ENCODE measurements around the gene DERA.

The DERA gene

DNA sequence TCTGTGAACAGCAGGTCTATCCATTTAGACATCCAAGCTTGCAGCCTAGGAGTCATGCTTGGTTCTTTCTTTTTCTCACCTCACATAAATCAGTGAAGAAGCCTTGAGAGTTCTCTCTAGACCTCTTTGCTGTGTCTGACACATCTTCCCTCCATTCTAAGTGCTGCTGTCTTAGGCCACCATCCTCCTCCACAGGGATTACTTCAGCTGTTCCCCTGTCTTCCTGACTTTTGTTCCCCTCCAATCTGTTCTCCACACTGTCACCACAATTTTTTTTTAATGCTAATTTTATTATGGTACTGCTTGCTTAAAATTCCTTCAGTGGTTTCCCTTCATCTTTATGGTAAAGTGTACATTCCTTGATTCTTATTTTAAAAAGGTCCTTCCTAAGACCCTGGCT is 71.8 kb downstream of the DERA start:
- H3K9me3 ChIP-seq (ENCODE audit: control extremely low read depth in 1 of 5, control insufficient read depth in 4 of 5, insufficient read depth in 2 of 5, low read depth in 1 of 5, low read length in 4 of 5), result peaks cover 0 to 10% (median 4%) of the 10 kb centered on the region in 5 experiments
- H3K27ac ChIP-seq (ENCODE audit: insufficient read depth in 1 of 2, low read depth in 1 of 2, low read length in 2 of 2, poor library complexity in 1 of 2, severe bottlenecking in 2 of 2), result peak overlapping the region in 1 of 2 experiments; percentile 50
- ChIA-PET POLR2A (no interaction called here), CTCF (interaction anchor here (1.0 kb wide), 1 partner anchor 393 kb away, joined by 3 read pairs; no protein-coding TSS in a partner anchor)
- H3K4me3 ChIP-seq (ENCODE audit: control insufficient read depth in 1 of 7, extremely low read depth in 1 of 7, insufficient read depth in 4 of 7, low read depth in 2 of 7, low read length in 6 of 7), result no peak overlapping the region
- no peaks in the 10 kb centered on the region for H3K27me3 ChIP-seq (replicated peaks in 2 of 5; ENCODE audit: control insufficient read depth in 4 of 5, insufficient read depth in 5 of 5, low read length in 4 of 5)
- DNase-seq, result no peak
- peaks cover 12 to 37% (median 22%) of the 10 kb centered on the region in 4 experiments for H3K36me3 ChIP-seq (ENCODE audit: control insufficient read depth in 4 of 4, insufficient read depth in 4 of 4, low read length in 3 of 4)
- H3K4me1 ChIP-seq (ENCODE audit: control extremely low read depth in 1 of 4, control insufficient read depth in 4 of 4, insufficient read depth in 4 of 4, low read length in 3 of 4), result peaks cover 0 to 5% (median 0%) of the 10 kb centered on the region in 4 experiments

DNA sequence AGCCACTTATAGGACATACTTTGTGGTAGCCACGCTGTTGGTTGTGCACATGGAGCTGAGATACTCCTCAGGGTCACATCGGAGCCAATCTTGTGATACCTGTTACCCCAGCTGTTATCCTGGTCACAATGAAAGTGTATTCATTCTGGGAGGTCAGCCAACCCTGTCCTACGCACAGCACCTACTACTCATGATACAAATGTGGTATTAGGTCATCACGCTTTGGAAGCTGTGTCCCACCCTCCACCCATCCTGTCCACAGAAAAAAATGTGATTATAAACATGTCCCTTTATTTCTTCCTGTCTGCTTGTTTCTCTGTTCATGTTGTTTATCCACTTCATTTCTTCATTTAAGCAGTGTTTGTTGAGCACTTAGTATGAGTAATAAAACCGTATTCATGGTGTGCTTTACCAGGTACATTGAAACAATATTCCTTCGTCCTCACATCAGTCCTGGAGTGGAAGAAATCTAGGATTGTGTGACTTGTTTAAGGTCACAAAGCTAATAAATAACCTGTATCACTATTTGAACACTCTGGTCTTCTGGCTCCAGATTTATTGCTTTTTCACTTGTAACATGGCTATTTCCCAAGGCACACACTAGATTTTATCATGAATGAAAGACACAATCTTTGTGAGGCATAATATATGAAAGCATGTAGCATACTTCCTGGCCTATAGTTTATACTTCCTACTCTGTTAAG is 73.1 kb downstream of the DERA start:
- Histone ChIP-seq H3K4me3 (ENCODE audit: control insufficient read depth in 1 of 7, extremely low read depth in 1 of 7, insufficient read depth in 4 of 7, low read depth in 2 of 7, low read length in 6 of 7) (no peak overlapping the region), H3K9me3 (ENCODE audit: control extremely low read depth in 1 of 5, control insufficient read depth in 4 of 5, insufficient read depth in 2 of 5, low read depth in 1 of 5, low read length in 4 of 5) (peaks cover 0 to 20% (median 10%) of the 10 kb centered on the region in 5 experiments), H3K27me3 (replicated peaks in 2 of 5; ENCODE audit: control insufficient read depth in 4 of 5, insufficient read depth in 5 of 5, low read length in 4 of 5) (no peaks in the 10 kb centered on the region), H3K36me3 (ENCODE audit: control insufficient read depth in 4 of 4, insufficient read depth in 4 of 4, low read length in 3 of 4) (peaks cover 19 to 50% (median 30%) of the 10 kb centered on the region in 4 experiments), H3K4me1 (ENCODE audit: control extremely low read depth in 1 of 4, control insufficient read depth in 4 of 4, insufficient read depth in 4 of 4, low read length in 3 of 4) (peaks cover 0 to 5% (median 0%) of the 10 kb centered on the region in 4 experiments), H3K27ac (ENCODE audit: insufficient read depth in 1 of 2, low read depth in 1 of 2, low read length in 2 of 2, poor library complexity in 1 of 2, severe bottlenecking in 2 of 2) (no peak overlapping the region)
- ChIA-PET POLR2A (no interaction called here), CTCF (interaction anchor here (0.7 kb wide), 1 partner anchor 35 kb away, joined by 3 read pairs; no protein-coding TSS in a partner anchor)
- 97% methylated on average over 4 of the region's 6 CpGs for WGBS (ENCODE audit: insufficient coverage)
- DNase-seq, result no peak

DNA sequence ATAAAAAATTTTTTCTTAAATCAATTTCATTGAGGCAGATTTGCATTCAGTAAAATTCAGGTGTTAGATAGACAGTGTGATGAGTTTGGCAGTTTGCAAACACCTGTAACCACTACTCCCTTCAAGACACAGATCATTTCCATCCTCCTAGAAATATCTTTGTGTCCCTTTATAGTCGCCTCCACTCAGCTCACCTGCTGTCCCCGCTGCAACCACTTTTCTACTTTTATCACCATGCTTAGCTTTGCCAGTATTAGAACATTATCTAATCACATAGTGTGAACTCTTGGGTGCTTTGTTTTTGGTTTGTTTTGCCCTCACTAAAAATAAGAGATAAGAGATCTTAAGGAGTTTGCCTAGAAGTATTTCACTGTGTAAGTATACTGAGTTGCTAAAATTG is 73.8 kb downstream of the DERA start:
- POLR2A ChIA-PET, result no interaction called here
- CTCF ChIA-PET, result no interaction called here
- Histone ChIP-seq H3K9me3 (ENCODE audit: control extremely low read depth in 1 of 5, control insufficient read depth in 4 of 5, insufficient read depth in 2 of 5, low read depth in 1 of 5, low read length in 4 of 5) (peaks cover 0 to 20% (median 10%) of the 10 kb centered on the region in 5 experiments), H3K4me1 (ENCODE audit: control extremely low read depth in 1 of 4, control insufficient read depth in 4 of 4, insufficient read depth in 4 of 4, low read length in 3 of 4) (peaks cover 0 to 5% (median 0%) of the 10 kb centered on the region in 4 experiments), H3K27me3 (replicated peaks in 2 of 5; ENCODE audit: control insufficient read depth in 4 of 5, insufficient read depth in 5 of 5, low read length in 4 of 5) (no peaks in the 10 kb centered on the region), H3K4me3 (ENCODE audit: control insufficient read depth in 1 of 7, extremely low read depth in 1 of 7, insufficient read depth in 4 of 7, low read depth in 2 of 7, low read length in 6 of 7) (no peak overlapping the region), H3K27ac (ENCODE audit: insufficient read depth in 1 of 2, low read depth in 1 of 2, low read length in 2 of 2, poor library complexity in 1 of 2, severe bottlenecking in 2 of 2) (no peak overlapping the region), H3K36me3 (ENCODE audit: control insufficient read depth in 4 of 4, insufficient read depth in 4 of 4, low read length in 3 of 4) (peaks cover 19 to 50% (median 29%) of the 10 kb centered on the region in 4 experiments)
- WGBS (ENCODE audit: insufficient coverage), result no CpG with 5 or more reads among the region's 2 CpGs
- DNase-seq, result no peak

DNA sequence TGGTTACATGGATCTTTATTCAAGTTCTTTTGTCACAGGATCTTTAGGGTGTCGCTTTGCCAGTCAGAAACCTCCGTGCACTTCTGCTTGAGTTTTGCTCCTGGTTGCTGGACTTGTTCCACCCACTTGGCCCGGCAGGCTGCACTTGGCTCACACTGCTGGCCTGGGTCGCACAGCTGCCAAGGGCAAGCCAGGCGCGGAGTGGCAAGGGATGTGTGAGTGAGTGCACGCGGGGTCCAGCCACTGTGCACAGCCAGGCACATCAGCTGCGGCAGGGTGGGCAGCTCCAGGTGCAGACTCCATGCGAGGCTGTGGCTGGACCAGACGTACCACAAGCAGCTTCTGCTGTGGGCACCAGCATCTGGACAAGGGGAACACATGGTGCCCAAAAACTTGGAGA is 76.6 kb downstream of the DERA start:
- H3K36me3 ChIP-seq (ENCODE audit: control insufficient read depth in 4 of 4, insufficient read depth in 4 of 4, low read length in 3 of 4), result peaks cover 15 to 60% (median 28%) of the 10 kb centered on the region in 4 experiments
- DNase-seq, result no peak
- POLR2A ChIA-PET, result no interaction called here
- WGBS (ENCODE audit: insufficient coverage), result 98% methylated on average over 10 of the region's 11 CpGs
- no peak overlapping the region for H3K27ac ChIP-seq (ENCODE audit: insufficient read depth in 1 of 2, low read depth in 1 of 2, low read length in 2 of 2, poor library complexity in 1 of 2, severe bottlenecking in 2 of 2)
- peaks cover 0 to 5% (median 0%) of the 10 kb centered on the region in 4 experiments for H3K4me1 ChIP-seq (ENCODE audit: control extremely low read depth in 1 of 4, control insufficient read depth in 4 of 4, insufficient read depth in 4 of 4, low read length in 3 of 4)
- H3K9me3 ChIP-seq (ENCODE audit: control extremely low read depth in 1 of 5, control insufficient read depth in 4 of 5, insufficient read depth in 2 of 5, low read depth in 1 of 5, low read length in 4 of 5), result peaks cover 0 to 24% (median 10%) of the 10 kb centered on the region in 5 experiments
- H3K27me3 ChIP-seq (replicated peaks in 2 of 5; ENCODE audit: control insufficient read depth in 4 of 5, insufficient read depth in 5 of 5, low read length in 4 of 5), result no peaks in the 10 kb centered on the region
- no peak overlapping the region for H3K4me3 ChIP-seq (ENCODE audit: control insufficient read depth in 1 of 7, extremely low read depth in 1 of 7, insufficient read depth in 4 of 7, low read depth in 2 of 7, low read length in 6 of 7)
- CTCF ChIA-PET, result no interaction called here

DNA sequence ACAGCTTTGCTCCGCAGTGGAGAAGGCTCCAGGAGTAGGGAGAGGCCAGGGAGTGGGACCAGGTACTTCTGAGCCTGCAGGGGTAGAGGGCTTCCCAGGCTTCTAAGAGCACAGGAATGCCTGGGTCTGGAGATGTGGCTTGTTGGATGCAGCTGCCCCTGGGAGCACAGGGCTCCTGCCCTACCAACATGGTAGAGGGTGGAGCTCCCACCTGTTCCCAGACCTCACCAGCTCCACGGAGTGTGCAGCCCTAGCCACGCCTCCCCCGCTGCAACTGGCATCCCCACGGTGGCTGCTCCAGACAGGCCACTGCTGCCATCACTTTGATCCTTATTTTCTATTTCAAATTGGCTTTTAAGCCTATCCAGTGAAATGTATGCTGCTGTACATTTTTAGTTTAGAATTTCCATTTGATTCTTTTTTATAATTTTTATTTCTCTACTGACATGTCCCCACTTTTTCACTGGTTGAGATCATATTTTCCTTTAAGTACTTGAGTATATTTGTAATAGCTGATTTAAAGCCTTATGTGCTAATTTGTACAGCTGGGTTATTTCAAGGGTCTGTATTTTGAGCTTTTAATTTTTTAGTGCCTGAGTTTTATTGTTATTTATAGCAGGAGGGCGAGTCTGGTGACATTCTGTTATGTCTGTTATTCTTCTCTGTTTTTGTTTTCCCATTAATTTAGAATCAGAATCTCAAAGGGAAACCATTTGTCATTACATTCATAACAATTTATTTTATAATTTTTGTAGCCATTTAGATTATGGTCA is 78.0 kb downstream of the DERA start:
- POLR2A ChIA-PET, result no interaction called here
- 100% methylated on average over 4 of the region's 6 CpGs for WGBS (ENCODE audit: insufficient coverage)
- no peak for DNase-seq
- Histone ChIP-seq H3K4me1 (ENCODE audit: control extremely low read depth in 1 of 4, control insufficient read depth in 4 of 4, insufficient read depth in 4 of 4, low read length in 3 of 4) (peaks cover 0 to 5% (median 0%) of the 10 kb centered on the region in 4 experiments), H3K27me3 (replicated peaks in 2 of 5; ENCODE audit: control insufficient read depth in 4 of 5, insufficient read depth in 5 of 5, low read length in 4 of 5) (no peaks in the 10 kb centered on the region), H3K36me3 (ENCODE audit: control insufficient read depth in 4 of 4, insufficient read depth in 4 of 4, low read length in 3 of 4) (peaks cover 15 to 46% (median 23%) of the 10 kb centered on the region in 4 experiments), H3K9me3 (ENCODE audit: control extremely low read depth in 1 of 5, control insufficient read depth in 4 of 5, insufficient read depth in 2 of 5, low read depth in 1 of 5, low read length in 4 of 5) (peaks cover 0 to 24% (median 10%) of the 10 kb centered on the region in 5 experiments), H3K27ac (ENCODE audit: insufficient read depth in 1 of 2, low read depth in 1 of 2, low read length in 2 of 2, poor library complexity in 1 of 2, severe bottlenecking in 2 of 2) (no peak overlapping the region), H3K4me3 (ENCODE audit: control insufficient read depth in 1 of 7, extremely low read depth in 1 of 7, insufficient read depth in 4 of 7, low read depth in 2 of 7, low read length in 6 of 7) (no peak overlapping the region)
- CTCF ChIA-PET, result interaction anchor here (0.6 kb wide), 1 partner anchor 83 kb away, joined by 3 read pairs; no protein-coding TSS in a partner anchor

DNA sequence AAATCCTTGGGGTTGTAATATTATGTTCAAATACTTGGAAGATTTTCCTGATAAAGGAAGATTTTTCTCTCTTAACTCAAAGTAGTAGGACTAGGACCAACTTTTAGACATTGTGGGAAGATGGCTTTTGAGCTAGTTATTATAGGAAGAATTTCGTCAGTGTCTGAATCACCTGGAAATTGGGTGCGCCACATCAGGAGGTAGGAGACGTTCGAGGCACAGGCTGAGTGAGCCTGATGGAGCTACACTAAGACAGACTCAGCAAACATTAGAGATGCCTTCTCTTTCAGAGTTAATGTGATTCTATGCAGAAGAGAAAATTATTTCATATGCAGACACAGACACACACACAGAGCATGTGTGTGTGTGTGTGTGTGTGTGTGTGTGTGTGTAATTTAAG is 84.7 kb downstream of the DERA start:
- Histone ChIP-seq H3K36me3 (ENCODE audit: control insufficient read depth in 4 of 4, insufficient read depth in 4 of 4, low read length in 3 of 4) (peaks cover 2 to 8% (median 3%) of the 10 kb centered on the region in 4 experiments), H3K4me1 (ENCODE audit: control extremely low read depth in 1 of 4, control insufficient read depth in 4 of 4, insufficient read depth in 4 of 4, low read length in 3 of 4) (no peaks in the 10 kb centered on the region), H3K4me3 (ENCODE audit: control insufficient read depth in 1 of 7, extremely low read depth in 1 of 7, insufficient read depth in 4 of 7, low read depth in 2 of 7, low read length in 6 of 7) (no peak overlapping the region), H3K27ac (ENCODE audit: insufficient read depth in 1 of 2, low read depth in 1 of 2, low read length in 2 of 2, poor library complexity in 1 of 2, severe bottlenecking in 2 of 2) (no peak overlapping the region), H3K27me3 (replicated peaks in 2 of 5; ENCODE audit: control insufficient read depth in 4 of 5, insufficient read depth in 5 of 5, low read length in 4 of 5) (no peaks in the 10 kb centered on the region), H3K9me3 (ENCODE audit: control extremely low read depth in 1 of 5, control insufficient read depth in 4 of 5, insufficient read depth in 2 of 5, low read depth in 1 of 5, low read length in 4 of 5) (peaks cover 0 to 2% (median 0%) of the 10 kb centered on the region in 5 experiments)
- ChIA-PET POLR2A (no interaction called here), CTCF (no interaction called here)
- DNase-seq, result no peak
- WGBS (ENCODE audit: insufficient coverage), result 100% methylated on average over 1 of the region's 4 CpGs

DNA sequence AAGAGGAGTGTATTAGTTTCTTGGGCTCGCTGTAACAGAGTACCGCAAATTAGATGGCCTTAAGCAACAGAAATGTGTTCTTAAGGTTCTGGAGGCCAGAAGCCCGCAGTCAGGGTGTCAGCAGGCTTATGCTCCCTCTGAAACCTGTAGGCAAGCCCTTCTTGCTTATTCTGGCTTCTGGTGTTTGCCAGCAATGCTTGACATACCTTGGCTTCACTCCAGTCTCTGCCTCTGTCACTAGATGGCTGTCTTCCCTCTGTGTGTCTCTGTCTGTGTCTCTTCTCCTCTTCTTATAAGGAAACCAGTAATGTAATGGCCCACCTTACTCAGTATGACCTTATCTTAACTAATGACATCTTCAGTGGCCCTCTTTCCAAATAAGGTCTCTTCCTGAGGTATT is 85.1 kb downstream of the DERA start:
- Histone ChIP-seq H3K27me3 (replicated peaks in 2 of 5; ENCODE audit: control insufficient read depth in 4 of 5, insufficient read depth in 5 of 5, low read length in 4 of 5) (no peaks in the 10 kb centered on the region), H3K4me1 (ENCODE audit: control extremely low read depth in 1 of 4, control insufficient read depth in 4 of 4, insufficient read depth in 4 of 4, low read length in 3 of 4) (no peaks in the 10 kb centered on the region), H3K27ac (ENCODE audit: insufficient read depth in 1 of 2, low read depth in 1 of 2, low read length in 2 of 2, poor library complexity in 1 of 2, severe bottlenecking in 2 of 2) (no peak overlapping the region), H3K36me3 (ENCODE audit: control insufficient read depth in 4 of 4, insufficient read depth in 4 of 4, low read length in 3 of 4) (peaks cover 0 to 8% (median 2%) of the 10 kb centered on the region in 4 experiments), H3K9me3 (ENCODE audit: control extremely low read depth in 1 of 5, control insufficient read depth in 4 of 5, insufficient read depth in 2 of 5, low read depth in 1 of 5, low read length in 4 of 5) (no peaks in the 10 kb centered on the region), H3K4me3 (ENCODE audit: control insufficient read depth in 1 of 7, extremely low read depth in 1 of 7, insufficient read depth in 4 of 7, low read depth in 2 of 7, low read length in 6 of 7) (no peak overlapping the region)
- ChIA-PET CTCF (no interaction called here), POLR2A (no interaction called here)
- DNase-seq, result no peak
- 100% methylated on average over 3 of the region's 3 CpGs for WGBS (ENCODE audit: insufficient coverage)

Measured in common myeloid progenitor, CD34-positive (primary cell).